Measurements from ENCODE around the gene SYT8. TPM values are rescaled to one million over a fixed set of nuclear protein-coding genes. Genes with fewer than 3 reads are reported as not detected.

Gene SYT8
- total RNA-seq, 1 experiment from 2014 or later = 1.0 TPM

DNA sequence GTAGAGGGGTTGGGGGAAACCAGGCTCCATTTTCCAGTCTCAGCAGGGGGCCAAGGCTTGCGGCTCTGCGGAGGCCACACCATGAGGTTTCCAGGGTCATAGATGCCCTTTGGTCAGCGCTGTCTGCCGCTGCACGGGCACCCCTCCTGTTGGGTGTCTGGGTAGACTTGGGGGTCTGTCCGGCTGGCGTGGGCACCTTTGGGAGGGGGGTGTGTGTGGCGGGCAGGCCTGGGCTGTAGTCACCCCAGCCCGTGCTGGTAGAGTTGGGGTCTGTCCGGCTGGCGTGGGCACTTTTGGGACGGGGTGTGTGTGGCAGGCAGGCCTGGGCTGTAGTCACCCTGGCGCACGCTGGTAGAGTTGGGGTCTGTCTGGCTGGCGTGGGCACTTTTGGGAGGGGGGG, 36.7 kb downstream of the SYT8 start (continued):
- TF ChIP-seq ATF3 (IDR thresholded peaks at IDR 0.05) (no peak), CEBPB (IDR thresholded peaks at IDR 0.05; ENCODE audit: low read depth) (no peak), EZH2 (IDR thresholded peaks at IDR 0.05) (no peak), TCF7L2 (IDR thresholded peaks at IDR 0.05; ENCODE audit: borderline replicate concordance, extremely low read depth, insufficient read depth, insufficient read length) (no peak), FOSL1 (IDR thresholded peaks at IDR 0.05; ENCODE audit: low read depth) (no peak), ZNF274 (IDR thresholded peaks at IDR 0.05; ENCODE audit: low read depth, low read length) (no peak), YY1 (IDR thresholded peaks at IDR 0.05; ENCODE audit: extremely low read depth, insufficient replicate concordance, low read depth, low read length) (no peak), JUND (IDR thresholded peaks at IDR 0.05) (no peak), ELF1 (IDR thresholded peaks at IDR 0.05; ENCODE audit: borderline replicate concordance, low read depth) (no peak), SRF (IDR thresholded peaks at IDR 0.05; ENCODE audit: low read depth) (no peak), POLR2A (IDR thresholded peaks at IDR 0.05; ENCODE audit: borderline replicate concordance, extremely low read depth, insufficient read depth, insufficient read length) (no peak), CBX3 (IDR thresholded peaks at IDR 0.05; ENCODE audit: low read depth) (no peak), SIN3A (IDR thresholded peaks at IDR 0.05; ENCODE audit: low read depth) (no peak)

- Histone ChIP-seq H3K4me3 (replicated peaks in 1 of 2; ENCODE audit: low read depth in 1 of 2, low read length in 2 of 2) (no peak overlapping the region), H3K36me3 (ENCODE audit: control insufficient read depth in 1 of 2, insufficient read depth in 2 of 2, low read length in 2 of 2) (no peaks in the 10 kb centered on the region), H3K9ac (ENCODE audit: low read length) (no peak overlapping the region), H2AFZ (ENCODE audit: low read depth, low read length, poor library complexity, severe bottlenecking) (no peak overlapping the region), H4K20me1 (ENCODE audit: insufficient read depth) (no peaks in the 10 kb centered on the region), H3K27ac (ENCODE audit: low read depth, low read length) (no peak overlapping the region), H3K4me2 (ENCODE audit: low read length) (no peak overlapping the region), H3K9me2 (ENCODE audit: insufficient read depth) (no peaks in the 10 kb centered on the region), H3K4me1 (ENCODE audit: control insufficient read depth in 1 of 2, insufficient read depth in 2 of 2, low read length in 2 of 2) (peaks cover 0 to 4% of the 10 kb centered on the region in 2 experiments; a peak in 1 of 4 replicates), H3K27me3 (ENCODE audit: insufficient read depth, low read length) (no peaks in the 10 kb centered on the region), H3K79me2 (ENCODE audit: insufficient read depth, low read length) (no peaks in the 10 kb centered on the region), H3K9me3 (ENCODE audit: control insufficient read depth in 1 of 2, insufficient read depth in 1 of 2, low read depth in 1 of 2, low read length in 2 of 2) (no peaks in the 10 kb centered on the region)
- ChIA-PET POLR2A (no interaction called here), RAD21 (ENCODE audit: low non-redundant PET in 1 of 2, low total read pairs in 2 of 2, uncharacterized antibody in 2 of 2, unreplicated experiment in 2 of 2) (no interaction called here), CTCF (no interaction called here)
- ATAC-seq (no peak), DNase-seq (ENCODE audit: low read depth, low spot score) (no peak)
- no TSS peak for BruUV-seq (replicated peaks)
- intact Hi-C loops (cut with micrococcal nuclease) = no loop called here
- TF ChIP-seq JUND (IDR thresholded peaks at IDR 0.05) (no peak), SRF (IDR thresholded peaks at IDR 0.05; ENCODE audit: low read depth) (no peak), POLR2A (IDR thresholded peaks at IDR 0.05; ENCODE audit: borderline replicate concordance, extremely low read depth, insufficient read depth, insufficient read length) (no peak), EZH2phosphoT487 (IDR thresholded peaks at IDR 0.05; ENCODE audit: borderline replicate concordance) (no peak), EZH2 (IDR thresholded peaks at IDR 0.05) (no peak), SIN3A (IDR thresholded peaks at IDR 0.05; ENCODE audit: low read depth) (no peak), ZNF274 (IDR thresholded peaks at IDR 0.05; ENCODE audit: low read depth, low read length) (no peak), MAX (IDR thresholded peaks at IDR 0.05) (no peak), FOSL1 (IDR thresholded peaks at IDR 0.05; ENCODE audit: low read depth) (no peak), TCF7L2 (IDR thresholded peaks at IDR 0.05; ENCODE audit: borderline replicate concordance, extremely low read depth, insufficient read depth, insufficient read length) (no peak), CBX3 (IDR thresholded peaks at IDR 0.05; ENCODE audit: low read depth) (no peak), ELF1 (IDR thresholded peaks at IDR 0.05; ENCODE audit: borderline replicate concordance, low read depth) (no peak)
- TF ChIP-seq, protein P1, sequence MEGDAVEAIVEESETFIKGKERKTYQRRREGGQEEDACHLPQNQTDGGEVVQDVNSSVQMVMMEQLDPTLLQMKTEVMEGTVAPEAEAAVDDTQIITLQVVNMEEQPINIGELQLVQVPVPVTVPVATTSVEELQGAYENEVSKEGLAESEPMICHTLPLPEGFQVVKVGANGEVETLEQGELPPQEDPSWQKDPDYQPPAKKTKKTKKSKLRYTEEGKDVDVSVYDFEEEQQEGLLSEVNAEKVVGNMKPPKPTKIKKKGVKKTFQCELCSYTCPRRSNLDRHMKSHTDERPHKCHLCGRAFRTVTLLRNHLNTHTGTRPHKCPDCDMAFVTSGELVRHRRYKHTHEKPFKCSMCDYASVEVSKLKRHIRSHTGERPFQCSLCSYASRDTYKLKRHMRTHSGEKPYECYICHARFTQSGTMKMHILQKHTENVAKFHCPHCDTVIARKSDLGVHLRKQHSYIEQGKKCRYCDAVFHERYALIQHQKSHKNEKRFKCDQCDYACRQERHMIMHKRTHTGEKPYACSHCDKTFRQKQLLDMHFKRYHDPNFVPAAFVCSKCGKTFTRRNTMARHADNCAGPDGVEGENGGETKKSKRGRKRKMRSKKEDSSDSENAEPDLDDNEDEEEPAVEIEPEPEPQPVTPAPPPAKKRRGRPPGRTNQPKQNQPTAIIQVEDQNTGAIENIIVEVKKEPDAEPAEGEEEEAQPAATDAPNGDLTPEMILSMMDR (IDR thresholded peaks at IDR 0.05 in 2 of 3, conservative IDR thresholded peaks at IDR 0.05 in 1 of 3; ENCODE audit: borderline replicate concordance in 1 of 3, insufficient read depth in 1 of 3, low read depth in 2 of 3, low read length in 2 of 3) = no peak
Measured at GRCh38 chr11:1872267-1872985, 37.6 kb downstream of the SYT8 start.
